Retinal pigment epithelial cell (primary cell): ENCODE measurements around the gene MTHFD1L.
"Not testable (repeated sequence)": the region's sequence is repeated elsewhere in the genome, so short reads cannot be mapped to it uniquely, and the experiment has no call there.

Source experiments
- DNase-seq: peaks from one replicate; pipeline ENCODE4 v3.0.0-alpha.2; 2010; ENCODE audit warnings: low read depth
- H3K4me3 ChIP-seq: 2 replicates; pipeline ENCODE4 v1.5.1; 2011; ENCODE audit warnings: mild to moderate bottlenecking, low read length, control low read depth, moderate library complexity
- TF ChIP-seq, protein P1 (sequence below): conservative IDR thresholded peaks from 2 replicates; pipeline ENCODE4 v1.5.1; 2011; ENCODE audit warnings: low read depth, low read length, control low read depth, inconsistent platforms

MTHFD1L gene

DNA sequence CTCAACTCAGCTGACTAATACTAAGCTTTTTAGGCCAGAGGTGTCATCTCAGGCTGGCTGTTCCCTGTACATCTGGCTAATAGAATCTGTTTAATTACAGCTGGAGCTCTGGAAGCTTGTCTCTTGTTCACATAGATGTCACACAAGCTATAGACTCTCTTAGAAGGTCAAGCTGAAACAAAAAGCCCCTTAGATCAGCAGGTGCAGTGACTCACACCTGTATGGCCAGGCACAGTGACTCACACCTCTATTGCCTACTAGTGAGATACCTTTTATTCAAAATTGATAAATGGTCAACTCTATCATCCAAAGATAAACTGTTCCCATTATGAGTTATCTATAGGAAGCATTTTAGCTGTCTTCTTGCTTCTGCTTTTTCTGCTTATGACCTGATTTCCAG, 29.9 kb upstream of the MTHFD1L start:
- no peak for DNase-seq

GRCh38 chr6:150840185-150840584, 25.3 kb upstream of the MTHFD1L start:
- no peak for DNase-seq
- TF ChIP-seq, protein P1, sequence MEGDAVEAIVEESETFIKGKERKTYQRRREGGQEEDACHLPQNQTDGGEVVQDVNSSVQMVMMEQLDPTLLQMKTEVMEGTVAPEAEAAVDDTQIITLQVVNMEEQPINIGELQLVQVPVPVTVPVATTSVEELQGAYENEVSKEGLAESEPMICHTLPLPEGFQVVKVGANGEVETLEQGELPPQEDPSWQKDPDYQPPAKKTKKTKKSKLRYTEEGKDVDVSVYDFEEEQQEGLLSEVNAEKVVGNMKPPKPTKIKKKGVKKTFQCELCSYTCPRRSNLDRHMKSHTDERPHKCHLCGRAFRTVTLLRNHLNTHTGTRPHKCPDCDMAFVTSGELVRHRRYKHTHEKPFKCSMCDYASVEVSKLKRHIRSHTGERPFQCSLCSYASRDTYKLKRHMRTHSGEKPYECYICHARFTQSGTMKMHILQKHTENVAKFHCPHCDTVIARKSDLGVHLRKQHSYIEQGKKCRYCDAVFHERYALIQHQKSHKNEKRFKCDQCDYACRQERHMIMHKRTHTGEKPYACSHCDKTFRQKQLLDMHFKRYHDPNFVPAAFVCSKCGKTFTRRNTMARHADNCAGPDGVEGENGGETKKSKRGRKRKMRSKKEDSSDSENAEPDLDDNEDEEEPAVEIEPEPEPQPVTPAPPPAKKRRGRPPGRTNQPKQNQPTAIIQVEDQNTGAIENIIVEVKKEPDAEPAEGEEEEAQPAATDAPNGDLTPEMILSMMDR, result no peak

More for the DNA sequence above, 29.9 kb upstream of the MTHFD1L start:
- H3K4me3 ChIP-seq, result no peak overlapping the region
- TF ChIP-seq, protein P1, result no peak

DNA sequence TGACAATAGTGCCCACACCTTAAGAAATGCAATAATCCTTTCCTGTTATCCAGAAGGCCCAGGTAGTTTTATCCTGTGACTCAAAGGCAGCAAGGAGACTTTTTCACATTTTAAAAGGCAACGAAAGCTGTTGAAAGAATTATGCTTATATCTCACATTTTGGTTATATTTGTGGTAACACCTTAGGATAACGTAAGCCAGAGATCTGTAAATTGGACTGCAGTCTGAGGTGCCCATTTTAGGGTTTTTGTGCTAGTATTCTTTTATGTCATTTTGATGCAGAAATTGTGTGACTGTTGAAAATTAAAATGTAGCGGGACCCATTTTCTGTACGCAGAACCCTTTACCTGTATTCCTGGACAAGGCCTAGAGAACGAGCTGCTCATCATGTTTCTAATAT, 24.3 kb upstream of the MTHFD1L start:
- no peak for DNase-seq
- TF ChIP-seq, protein P1, result no peak
- H3K4me3 ChIP-seq, result no peak overlapping the region

More at GRCh38 chr6:150840185-150840584, 25.3 kb upstream of the MTHFD1L start:
- H3K4me3 ChIP-seq, result no peak overlapping the region

- no peak for DNase-seq
Measured at GRCh38 chr6:150841697-150842096, 23.8 kb upstream of the MTHFD1L start.

DNA sequence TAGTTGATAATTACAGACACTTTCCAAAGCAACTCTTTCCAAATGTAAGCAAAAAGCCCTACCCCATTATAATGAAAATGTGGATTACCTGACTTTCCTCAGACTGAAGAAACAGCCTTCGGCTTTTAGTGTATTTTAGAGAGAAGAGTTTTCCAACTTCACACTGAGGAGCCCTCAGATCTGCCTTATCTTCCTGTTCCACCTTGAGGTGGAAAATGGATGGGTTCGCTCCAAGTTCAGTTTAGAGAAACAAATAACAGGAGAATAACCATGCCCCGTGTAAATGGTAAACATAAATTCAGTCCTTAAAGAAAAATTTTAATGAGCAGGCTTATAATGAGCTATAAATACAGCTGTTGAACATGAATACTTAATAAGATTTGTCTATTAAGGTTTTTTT, 21.1 kb upstream of the MTHFD1L start:
- DNase-seq, result no peak
- H3K4me3 ChIP-seq, result no peak overlapping the region
- TF ChIP-seq, protein P1, result no peak

More at GRCh38 chr6:150841697-150842096, 23.8 kb upstream of the MTHFD1L start:
- no peak overlapping the region for H3K4me3 ChIP-seq
- TF ChIP-seq, protein P1, result no peak

DNA sequence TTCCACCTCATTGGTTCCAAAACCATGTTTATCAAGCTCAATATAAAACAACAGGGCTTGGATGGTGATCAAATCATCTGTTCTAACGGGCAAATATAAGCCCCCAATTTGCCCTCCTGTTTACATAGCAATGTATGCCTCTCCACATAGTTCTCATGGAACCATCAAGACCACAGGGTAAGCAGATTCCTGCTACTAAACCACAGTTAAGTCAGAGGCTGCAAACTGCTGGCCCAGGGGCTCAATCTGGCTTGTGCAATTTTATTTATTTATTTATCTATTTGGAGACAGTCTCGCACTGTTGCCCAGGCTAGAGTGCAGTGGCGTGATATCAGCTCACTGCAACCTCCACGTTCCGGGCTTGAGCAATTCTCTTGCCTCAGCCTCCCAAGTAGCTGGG, 18.9 kb upstream of the MTHFD1L start:
- TF ChIP-seq, protein P1, result no peak
- no peak overlapping the region for H3K4me3 ChIP-seq
- no peak for DNase-seq

GRCh38 chr6:150848400-150848799, 17.1 kb upstream of the MTHFD1L start:
- no peak for DNase-seq
- no peak overlapping the region for H3K4me3 ChIP-seq
- TF ChIP-seq, protein P1, result no peak

GRCh38 chr6:150854392-150854791, 11.1 kb upstream of the MTHFD1L start:
- not testable (repeated sequence) for DNase-seq, H3K4me3 ChIP-seq

DNA sequence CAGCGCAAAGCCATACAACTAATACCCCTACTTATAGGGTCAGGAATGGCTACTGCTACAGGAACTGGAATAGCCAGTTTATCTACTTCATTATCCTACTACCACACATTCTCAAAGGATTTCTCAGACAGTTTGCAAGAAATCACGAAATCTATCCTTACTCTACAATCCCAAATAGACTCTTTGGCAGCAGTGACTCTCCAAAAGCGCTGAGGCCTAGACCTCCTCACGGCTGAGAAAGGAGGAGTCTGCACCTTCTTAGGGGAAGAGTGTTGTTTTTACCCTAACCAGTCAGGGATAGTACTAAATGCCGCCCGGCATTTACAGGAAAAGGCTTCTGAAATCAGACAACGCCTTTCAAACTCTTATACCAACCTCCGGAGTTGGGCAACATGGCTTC, 10.3 kb upstream of the MTHFD1L start:
- not testable (repeated sequence) for H3K4me3 ChIP-seq, DNase-seq
